Dedifferentiated amniotic fluid mesenchymal stem cell (primary cell): ENCODE results near the gene C11orf54.

Source experiments
- DNase-seq: peaks from one replicate; pipeline ENCODE4 v3.0.0-alpha.2; 2016; ENCODE audit errors: extremely low spot score

The C11orf54 gene

GRCh38 chr11:93741094-93741881, at the start of gene C11orf54, which contains the start of gene TAF1D:
Gene C11orf54 (plus strand): TSS chr11:93741672. CDS start chr11:93747394, 5,722 bp downstream.
Gene TAF1D (minus strand): TSS chr11:93741495. CDS start chr11:93739304, 2,191 bp downstream.
- peak; percentile 98 for DNase-seq

- DNase-seq: no peak
Measured at GRCh38 chr11:93694109-93694508, 47.4 kb upstream of the C11orf54 start.

- no peak for DNase-seq
Measured at GRCh38 chr11:93694557-93694956, 46.9 kb upstream of the C11orf54 start.

GRCh38 chr11:93697611-93698010, 43.9 kb upstream of the C11orf54 start:
- DNase-seq: no peak

GRCh38 chr11:93700830-93701229, 40.6 kb upstream of the C11orf54 start:
- DNase-seq: no peak

GRCh38 chr11:93704237-93704636, 37.2 kb upstream of the C11orf54 start:
- no peak for DNase-seq

- DNase-seq: no peak
Measured at GRCh38 chr11:93710239-93710638, 31.2 kb upstream of the C11orf54 start.

- DNase-seq: no peak
Measured at GRCh38 chr11:93712678-93713077, 28.8 kb upstream of the C11orf54 start.

- no peak for DNase-seq
Measured at GRCh38 chr11:93715797-93716396, 25.6 kb upstream of the C11orf54 start.

- no peak for DNase-seq
Measured at GRCh38 chr11:93717501-93717900, 24.0 kb upstream of the C11orf54 start.

GRCh38 chr11:93718057-93718563, 23.4 kb upstream of the C11orf54 start:
- DNase-seq: no peak

- DNase-seq: no peak
Measured at GRCh38 chr11:93719310-93719709, 22.2 kb upstream of the C11orf54 start.

- no peak for DNase-seq
Measured at GRCh38 chr11:93720522-93720921, 20.9 kb upstream of the C11orf54 start.

GRCh38 chr11:93724089-93724488, 17.4 kb upstream of the C11orf54 start:
- no peak for DNase-seq

- no peak for DNase-seq
Measured at GRCh38 chr11:93727985-93728791, 13.3 kb upstream of the C11orf54 start.

GRCh38 chr11:93728792-93729128, 12.7 kb upstream of the C11orf54 start:
- DNase-seq: no peak

- no peak for DNase-seq
Measured at GRCh38 chr11:93729129-93729616, 12.3 kb upstream of the C11orf54 start.

GRCh38 chr11:93730108-93731107, 11.1 kb upstream of the C11orf54 start:
- DNase-seq: no peak

GRCh38 chr11:93732237-93732892, 9.1 kb upstream of the C11orf54 start:
- DNase-seq: no peak

GRCh38 chr11:93733474-93733873, 8.0 kb upstream of the C11orf54 start:
- no peak for DNase-seq
